Measurements from ENCODE around the gene TNFRSF13B. TPM values are rescaled to one million over a fixed set of nuclear protein-coding genes. Genes with fewer than 3 reads are reported as not detected.

The TNFRSF13B gene
- total RNA-seq, 4 donors from 2014 or later: not detected

DNA sequence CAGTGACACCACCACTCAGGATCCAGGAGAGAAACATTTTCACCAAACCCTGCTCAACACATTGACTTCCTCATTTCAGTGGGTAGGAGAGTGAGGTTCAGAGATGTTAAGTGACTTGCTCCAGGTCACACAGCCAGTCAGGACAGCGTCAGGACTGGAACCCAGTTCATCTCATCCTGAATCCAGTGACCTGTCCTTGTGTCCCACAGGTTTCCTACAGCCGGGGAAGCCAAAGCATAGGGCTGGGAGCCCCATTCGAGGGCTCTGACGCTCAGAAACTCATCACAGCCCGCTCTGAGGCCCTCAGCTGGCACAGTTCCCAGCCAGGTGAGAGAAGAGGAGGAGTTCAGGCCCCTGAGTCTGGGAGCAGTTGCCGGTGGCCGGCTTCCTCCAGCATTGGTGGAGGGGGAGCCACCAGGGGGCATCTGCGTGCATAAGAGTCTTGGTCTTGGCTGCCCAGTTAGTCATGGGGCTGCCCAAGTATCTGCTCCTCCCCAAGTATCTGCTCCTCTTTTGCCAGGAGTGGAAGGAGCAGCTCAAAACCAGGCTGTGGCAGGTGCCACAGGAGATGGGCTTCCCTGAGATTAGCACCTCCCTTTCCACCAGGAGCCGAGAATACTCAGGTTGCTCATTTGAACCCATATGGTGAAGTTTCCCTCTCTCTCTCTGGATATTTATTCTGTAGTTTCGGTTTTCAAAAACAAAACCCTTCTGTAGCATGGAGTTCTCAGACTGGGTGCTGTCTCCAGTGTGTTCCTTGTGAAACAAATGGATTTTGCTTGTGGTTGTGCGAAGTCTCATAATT lies 56.0 kb downstream of the TNFRSF13B start:
- no peaks in the 10 kb centered on the region for H3K9me3 ChIP-seq
- no peak for DNase-seq
- no peak overlapping the region for H3K4me3 ChIP-seq
- H3K27ac ChIP-seq: no peak overlapping the region
- TF ChIP-seq, protein P1, sequence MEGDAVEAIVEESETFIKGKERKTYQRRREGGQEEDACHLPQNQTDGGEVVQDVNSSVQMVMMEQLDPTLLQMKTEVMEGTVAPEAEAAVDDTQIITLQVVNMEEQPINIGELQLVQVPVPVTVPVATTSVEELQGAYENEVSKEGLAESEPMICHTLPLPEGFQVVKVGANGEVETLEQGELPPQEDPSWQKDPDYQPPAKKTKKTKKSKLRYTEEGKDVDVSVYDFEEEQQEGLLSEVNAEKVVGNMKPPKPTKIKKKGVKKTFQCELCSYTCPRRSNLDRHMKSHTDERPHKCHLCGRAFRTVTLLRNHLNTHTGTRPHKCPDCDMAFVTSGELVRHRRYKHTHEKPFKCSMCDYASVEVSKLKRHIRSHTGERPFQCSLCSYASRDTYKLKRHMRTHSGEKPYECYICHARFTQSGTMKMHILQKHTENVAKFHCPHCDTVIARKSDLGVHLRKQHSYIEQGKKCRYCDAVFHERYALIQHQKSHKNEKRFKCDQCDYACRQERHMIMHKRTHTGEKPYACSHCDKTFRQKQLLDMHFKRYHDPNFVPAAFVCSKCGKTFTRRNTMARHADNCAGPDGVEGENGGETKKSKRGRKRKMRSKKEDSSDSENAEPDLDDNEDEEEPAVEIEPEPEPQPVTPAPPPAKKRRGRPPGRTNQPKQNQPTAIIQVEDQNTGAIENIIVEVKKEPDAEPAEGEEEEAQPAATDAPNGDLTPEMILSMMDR (IDR thresholded peaks at IDR 0.05): no peak
- no peak for TF ChIP-seq POLR2A (IDR thresholded peaks at IDR 0.05)
- no peaks in the 10 kb centered on the region for H3K36me3 ChIP-seq
- H3K27me3 ChIP-seq: no peaks in the 10 kb centered on the region
- intact Hi-C loops (cut with DNase I; ENCODE audit: low total_unique reads): no loop called here
- no peaks in the 10 kb centered on the region for H3K4me1 ChIP-seq

DNA sequence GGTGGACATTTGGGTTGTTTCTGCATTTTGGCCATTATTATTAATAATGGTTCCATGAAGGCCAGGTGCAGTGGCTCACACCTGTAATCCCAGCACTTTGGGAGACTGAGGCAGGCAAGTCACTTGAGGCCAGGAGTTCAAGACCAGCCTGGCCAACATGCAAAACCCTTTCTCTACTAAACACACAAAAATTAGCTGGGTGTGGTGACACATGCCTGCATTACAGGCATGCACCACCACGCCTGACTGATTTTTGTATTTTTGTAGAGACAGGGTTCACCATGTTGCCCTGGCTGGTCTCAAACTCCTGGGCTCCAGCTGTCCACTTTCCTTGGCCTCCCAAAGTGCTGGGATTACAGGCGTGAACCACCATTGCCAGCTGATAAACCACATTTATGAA lies 58.5 kb downstream of the TNFRSF13B start:
- H3K27me3 ChIP-seq: no peaks in the 10 kb centered on the region
- TF ChIP-seq POLR2A (IDR thresholded peaks at IDR 0.05): no peak
- TF ChIP-seq, protein P1 (IDR thresholded peaks at IDR 0.05): no peak
- intact Hi-C loops (cut with DNase I; ENCODE audit: low total_unique reads): no loop called here
- no peaks in the 10 kb centered on the region for H3K9me3 ChIP-seq
- no peaks in the 10 kb centered on the region for H3K4me1 ChIP-seq
- DNase-seq: no peak
- H3K4me3 ChIP-seq: no peak overlapping the region
- H3K27ac ChIP-seq: no peak overlapping the region
- no peaks in the 10 kb centered on the region for H3K36me3 ChIP-seq

DNA sequence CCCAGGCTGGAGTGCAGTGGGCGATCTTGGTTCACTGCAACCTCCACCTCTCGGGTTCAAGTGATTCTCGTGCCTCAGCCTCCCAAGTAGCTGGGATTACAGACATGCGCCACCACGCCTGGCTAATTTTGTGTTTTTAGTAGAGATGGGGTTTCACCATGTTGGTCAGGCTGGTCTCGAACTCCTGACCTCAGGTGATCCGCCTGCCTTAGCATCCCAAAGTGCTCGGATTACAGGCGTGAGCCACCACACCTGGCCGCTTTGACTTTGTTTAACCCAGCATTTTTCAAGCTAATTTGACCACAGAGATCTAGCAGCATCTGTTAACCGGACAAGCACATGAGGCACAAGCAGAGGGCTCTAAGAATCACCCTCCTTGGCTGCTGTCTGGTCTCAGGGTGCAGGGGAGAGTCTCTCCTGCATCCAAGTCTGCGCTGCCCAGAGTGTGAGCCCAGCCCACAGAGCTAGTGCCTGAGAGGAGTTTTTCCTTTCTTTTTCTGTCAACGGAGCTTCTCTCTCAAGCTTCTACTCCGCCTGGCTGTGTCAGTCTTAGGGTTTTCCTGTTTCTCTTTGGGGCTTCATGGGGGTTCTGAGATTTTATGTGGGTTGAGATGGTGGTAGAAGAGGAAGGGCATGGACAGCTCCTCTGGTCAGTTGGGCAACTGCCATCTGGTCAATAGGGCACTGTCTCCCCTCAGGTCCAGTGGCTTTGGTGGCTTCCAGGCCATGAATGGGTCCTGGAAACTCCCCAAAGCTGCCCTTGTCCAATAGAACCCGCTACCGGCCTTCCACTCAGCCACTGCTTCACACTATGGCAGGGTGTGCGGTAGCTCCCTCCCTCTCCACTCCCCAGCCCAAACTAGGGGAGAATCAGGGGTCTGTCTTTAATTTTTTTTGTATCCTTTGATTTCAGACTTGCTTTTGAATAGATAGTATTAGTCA lies 59.6 kb downstream of the TNFRSF13B start:
- no peaks in the 10 kb centered on the region for H3K4me1 ChIP-seq
- H3K4me3 ChIP-seq: no peak overlapping the region
- H3K27ac ChIP-seq: no peak overlapping the region
- TF ChIP-seq, protein P1 (IDR thresholded peaks at IDR 0.05): no peak
- TF ChIP-seq POLR2A (IDR thresholded peaks at IDR 0.05): no peak
- no peaks in the 10 kb centered on the region for H3K9me3 ChIP-seq
- DNase-seq: no peak
- H3K27me3 ChIP-seq: no peaks in the 10 kb centered on the region
- intact Hi-C loops (cut with DNase I; ENCODE audit: low total_unique reads): no loop called here
- H3K36me3 ChIP-seq: no peaks in the 10 kb centered on the region

DNA sequence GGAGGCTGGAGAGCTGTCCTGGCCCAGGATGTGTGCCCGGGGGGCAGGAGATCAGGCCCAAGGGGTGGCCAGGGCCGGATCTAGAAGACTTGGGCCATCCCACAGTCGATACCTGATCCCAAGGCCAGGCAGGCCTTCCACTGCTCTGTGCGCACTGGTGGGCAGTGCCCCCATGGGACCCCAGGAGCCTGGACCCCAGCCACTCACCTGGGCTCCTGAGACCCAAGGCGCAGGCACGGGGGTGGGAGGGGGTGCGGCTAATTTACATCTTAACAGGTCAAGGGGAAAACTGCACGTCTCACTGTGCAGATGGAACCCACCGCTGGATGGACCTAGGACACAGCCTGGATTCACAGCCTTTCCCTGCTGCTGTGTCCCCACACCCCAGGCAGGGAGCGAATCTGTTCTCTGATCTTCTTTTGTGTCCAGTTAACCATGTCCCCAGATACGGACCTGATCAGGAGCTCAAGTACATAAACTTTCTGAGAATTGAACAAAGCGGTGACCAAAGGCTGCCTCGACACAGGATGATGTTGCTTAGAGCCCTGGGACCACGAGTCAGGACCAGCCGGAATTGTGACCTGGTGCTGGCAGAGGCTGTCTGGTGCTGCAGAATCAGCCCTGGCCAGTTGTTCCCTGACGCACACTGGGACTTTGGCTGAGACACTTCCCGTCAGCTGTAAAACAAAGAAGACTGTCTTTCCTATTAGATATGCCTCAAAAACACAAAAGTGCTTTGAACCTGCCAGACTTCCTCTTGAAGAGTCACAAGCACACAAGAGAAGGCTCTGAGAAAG lies 60.6 kb downstream of the TNFRSF13B start:
- peak in 1 of 2 donors; percentile 32 for DNase-seq

More for the DNA sequence above, 60.6 kb downstream of the TNFRSF13B start:
- no peaks in the 10 kb centered on the region for H3K36me3 ChIP-seq
- no peak for TF ChIP-seq POLR2A (IDR thresholded peaks at IDR 0.05)
- TF ChIP-seq, protein P1 (IDR thresholded peaks at IDR 0.05): no peak
- no peak overlapping the region for H3K27ac ChIP-seq
- H3K27me3 ChIP-seq: no peaks in the 10 kb centered on the region
- no peak overlapping the region for H3K4me3 ChIP-seq
- no peaks in the 10 kb centered on the region for H3K9me3 ChIP-seq
- intact Hi-C loops (cut with DNase I; ENCODE audit: low total_unique reads): no loop called here
- no peaks in the 10 kb centered on the region for H3K4me1 ChIP-seq

All from uterus (tissue), 4 donors.